CD14-positive monocyte (primary cell): ENCODE results near the gene PRRC2C. TPM values are rescaled to one million over a fixed set of nuclear protein-coding genes. Genes with fewer than 3 reads are reported as not detected.

ENCODE experiments used
- DNase-seq, 3 donors: peaks; one replicate each; pipeline ENCODE4 v3.0.0-alpha.2; 2011 to 2022
- H2AFZ ChIP-seq: 2 replicates; pipeline ENCODE4 v1.6.0; 2012; ENCODE audit warnings: mild to moderate bottlenecking, low read depth, low read length, inconsistent platforms; ENCODE audit not compliant: insufficient read depth, poor library complexity, severe bottlenecking
- H3K27ac ChIP-seq, 2 donors: 1 replicate in 1 of 2; 2 replicates in 1 of 2; pipeline ENCODE4 v1.5.1; 2012 to 2013; ENCODE audit warnings: low read length in 2 of 2, control low read depth in 1 of 2, inconsistent platforms in 1 of 2, low read depth in 1 of 2, mild to moderate bottlenecking in 1 of 2
- H3K27me3 ChIP-seq, 2 donors: one replicate each; pipeline versions ENCODE4 v1.6.0 to v1.6.1; 2011 to 2013; ENCODE audit warnings: low read length in 2 of 2; ENCODE audit not compliant: control insufficient read depth in 2 of 2, insufficient read depth in 2 of 2
- H3K36me3 ChIP-seq, 2 donors: replicated peaks in 1 of 2; 1 replicate in 1 of 2; 2 replicates in 1 of 2; pipeline versions ENCODE4 v1.5.1 to v1.6.1; 2012 to 2013; ENCODE audit warnings: low read length in 2 of 2, control low read depth in 1 of 2, inconsistent platforms in 1 of 2, mild to moderate bottlenecking in 1 of 2; ENCODE audit not compliant: insufficient read depth in 2 of 2, control insufficient read depth in 1 of 2
- H3K4me1 ChIP-seq, 2 donors: 1 replicate in 1 of 2; 2 replicates in 1 of 2; pipeline versions ENCODE4 v1.5.1 to v1.6.1; 2012 to 2013; ENCODE audit warnings: low read length in 2 of 2, control low read depth in 1 of 2, inconsistent platforms in 1 of 2, mild to moderate bottlenecking in 1 of 2, moderate library complexity in 1 of 2; ENCODE audit not compliant: insufficient read depth in 2 of 2, control insufficient read depth in 1 of 2
- H3K4me2 ChIP-seq: replicated peaks from 2 replicates; pipeline ENCODE3; 2012; ENCODE audit warnings: low read length, moderate library complexity, mild to moderate bottlenecking; ENCODE audit not compliant: poor library complexity, severe bottlenecking; ENCODE audit errors: extremely low read depth
- H3K4me3 ChIP-seq, 3 experiments: fragments of 200-600 bp in 1 of 3; sonication (generic) in 1 of 3; replicated peaks in 1 of 3; 1 replicate in 2 of 3; 2 replicates in 1 of 3; pipeline ENCODE4 v1.5.1; 2011 to 2013; ENCODE audit warnings: low read length in 3 of 3, mild to moderate bottlenecking in 3 of 3, control low read depth in 2 of 3, low read depth in 2 of 3, inconsistent platforms in 1 of 3, moderate library complexity in 1 of 3
- H3K79me2 ChIP-seq: 2 replicates; pipeline ENCODE4 v1.6.0; 2012; ENCODE audit warnings: mild to moderate bottlenecking, control low read depth, inconsistent platforms, low read length, moderate library complexity; ENCODE audit not compliant: insufficient read depth
- H3K9ac ChIP-seq: 2 replicates; pipeline ENCODE4 v1.6.0; 2017; ENCODE audit warnings: low read length, mild to moderate bottlenecking; ENCODE audit not compliant: insufficient read depth, poor library complexity, severe bottlenecking
- H3K9me3 ChIP-seq, 2 donors: replicated peaks in 1 of 2; 1 replicate in 1 of 2; 2 replicates in 1 of 2; pipeline versions ENCODE4 v1.5.1 to v1.6.1; 2012 to 2013; ENCODE audit warnings: low read length in 2 of 2, control low read depth in 1 of 2; ENCODE audit not compliant: control insufficient read depth in 1 of 2, insufficient read depth in 1 of 2
- H4K20me1 ChIP-seq: 2 replicates; pipeline ENCODE4 v1.6.0; 2012; ENCODE audit warnings: mild to moderate bottlenecking, low read length, control low read depth, moderate library complexity; ENCODE audit not compliant: insufficient read depth
- H3K27ac Mint-ChIP-seq, 7 donors: one replicate each; pipeline ENCODE4 v1.8.0; 2020; ENCODE audit warnings: mild to moderate bottlenecking in 7 of 7, mixed read lengths in 7 of 7, moderate library complexity in 6 of 7, inconsistent platforms in 2 of 7
- H3K27me3 Mint-ChIP-seq, 3 donors: one replicate each; pipeline ENCODE4 v1.8.0; 2021 to 2022; ENCODE audit warnings: low read depth in 3 of 3, mild to moderate bottlenecking in 3 of 3, mixed read lengths in 3 of 3, moderate library complexity in 3 of 3, inconsistent platforms in 1 of 3
- H3K36me3 Mint-ChIP-seq, 2 donors: one replicate each; pipeline ENCODE4 v1.8.0; 2020; ENCODE audit warnings: mixed read lengths in 2 of 2, inconsistent platforms in 1 of 2, mild to moderate bottlenecking in 1 of 2
- H3K4me1 Mint-ChIP-seq: one replicate; pipeline ENCODE4 v1.8.0; 2020; ENCODE audit warnings: mild to moderate bottlenecking, mixed read lengths
- H3K4me3 Mint-ChIP-seq, 2 donors: one replicate each; pipeline ENCODE4 v1.8.0; 2020; ENCODE audit warnings: mild to moderate bottlenecking in 2 of 2, mixed read lengths in 2 of 2, moderate library complexity in 1 of 2
- H3K9me3 Mint-ChIP-seq, 7 donors: one replicate each; pipeline ENCODE4 v1.8.0; 2020 to 2022; ENCODE audit warnings: mixed read lengths in 7 of 7, mild to moderate bottlenecking in 6 of 7, moderate library complexity in 6 of 7, inconsistent platforms in 2 of 7
- WGBS: methylation state at CpG from one replicate; pipeline ENCODE4 v1.1.5; 2013; ENCODE audit warnings: missing lambda C conversion rate; ENCODE audit not compliant: insufficient coverage; 5-methylcytosine and 5-hydroxymethylcytosine counted together
- intact Hi-C, 2 donors: fragments of 100-400 bp; cut with micrococcal nuclease; formaldehyde crosslinking; loops; one replicate each; pipeline versions ENCODE4 v1.15.0 to v1.15.1; 2023
- polyA plus RNA-seq, 3 donors: library from polyadenylated mRNA; depleted of rRNA in 1 of 3; unstranded in 2 of 3; stranded (reverse) in 1 of 3; fragments of 300-500 nt in 2 of 3; fragments of >200 nt in 1 of 3; fragmentation: Illumina TruSeq in 2 of 3; gene quantifications; 1 replicate in 2 of 3; 2 replicates in 1 of 3; pipeline ENCODE4 v1.2.3, GENCODE V29; 2012 to 2021
- small RNA-seq: library from RNA; depleted of rRNA; stranded (forward); fragments of <200 nt; gene quantifications from one replicate; pipeline ENCODE3, GENCODE V24; 2012; ENCODE audit warnings: low read depth; ENCODE audit not compliant: insufficient read length
- TF ChIP-seq, protein P1 (sequence below): fragments of 200-600 bp; IDR thresholded peaks from one replicate; pipeline ENCODE4 v1.8.0; 2022; ENCODE audit warnings: antibody characterized with exemption, mild to moderate bottlenecking

PRRC2C gene
- polyA plus RNA-seq, 3 donors = 13.8 to 69.1 (median 15.6) TPM

DNA sequence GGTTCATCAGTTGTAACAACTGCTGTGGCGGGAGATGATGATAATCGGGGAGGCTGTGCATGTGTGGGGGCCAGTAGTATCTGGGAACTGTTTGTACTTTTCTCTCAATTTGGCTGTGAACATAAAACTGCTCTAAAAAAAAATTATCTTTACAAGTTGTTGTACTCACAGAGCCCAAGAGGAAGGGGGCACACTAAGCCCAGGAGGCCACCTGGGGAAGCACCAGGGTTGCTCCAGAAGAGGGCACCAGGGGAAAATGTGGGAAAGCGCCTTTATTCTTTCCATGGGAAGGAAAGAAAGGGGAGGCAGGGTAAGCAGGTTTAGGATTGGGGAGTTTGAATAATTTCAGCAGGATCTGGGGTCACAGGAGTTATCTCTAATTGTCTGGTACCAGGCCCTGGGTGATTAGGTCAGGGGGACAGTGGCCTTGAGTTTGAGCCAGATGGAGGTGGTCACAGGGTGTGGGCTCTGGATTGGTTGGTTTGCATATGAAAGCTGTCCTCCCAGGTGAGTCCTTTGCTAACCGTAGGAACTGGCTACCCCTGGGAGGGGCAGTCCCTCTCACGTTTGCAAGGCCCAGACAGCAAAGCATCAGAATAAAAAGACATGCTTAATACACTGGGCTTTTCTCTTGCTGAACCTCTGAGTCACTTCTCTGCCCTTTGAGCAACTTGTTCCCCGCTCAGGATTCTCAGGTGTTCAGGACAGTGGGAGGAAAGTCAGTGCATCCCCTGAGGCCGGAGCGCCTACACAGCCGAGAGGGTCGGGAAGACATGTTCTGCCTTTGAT, 155.9 kb downstream of the PRRC2C start:
- Histone ChIP-seq H3K4me1 (peaks cover 0 to 3% of the 10 kb centered on the region in 2 donors), H3K36me3 (no peaks in the 10 kb centered on the region), H3K4me2 (no peak overlapping the region), H3K9me3 (no peaks in the 10 kb centered on the region), H2AFZ (no peak overlapping the region), H3K9ac (no peak overlapping the region), H3K4me3 (no peak overlapping the region), H4K20me1 (no peaks in the 10 kb centered on the region), H3K27ac (no peak overlapping the region), H3K79me2 (no peaks in the 10 kb centered on the region), H3K27me3 (no peaks in the 10 kb centered on the region)
- Mint-ChIP-seq H3K27me3 (peaks cover 0 to 6% (median 0%) of the 10 kb centered on the region in 3 donors), H3K36me3 (no peaks in the 10 kb centered on the region), H3K4me1 (peaks cover 8% of the 10 kb centered on the region), H3K27ac (no peak overlapping the region), H3K9me3 (no peaks in the 10 kb centered on the region), H3K4me3 (no peak overlapping the region)
- WGBS = 71% methylated on average over 5 of the region's 10 CpGs
- TF ChIP-seq, protein P1, sequence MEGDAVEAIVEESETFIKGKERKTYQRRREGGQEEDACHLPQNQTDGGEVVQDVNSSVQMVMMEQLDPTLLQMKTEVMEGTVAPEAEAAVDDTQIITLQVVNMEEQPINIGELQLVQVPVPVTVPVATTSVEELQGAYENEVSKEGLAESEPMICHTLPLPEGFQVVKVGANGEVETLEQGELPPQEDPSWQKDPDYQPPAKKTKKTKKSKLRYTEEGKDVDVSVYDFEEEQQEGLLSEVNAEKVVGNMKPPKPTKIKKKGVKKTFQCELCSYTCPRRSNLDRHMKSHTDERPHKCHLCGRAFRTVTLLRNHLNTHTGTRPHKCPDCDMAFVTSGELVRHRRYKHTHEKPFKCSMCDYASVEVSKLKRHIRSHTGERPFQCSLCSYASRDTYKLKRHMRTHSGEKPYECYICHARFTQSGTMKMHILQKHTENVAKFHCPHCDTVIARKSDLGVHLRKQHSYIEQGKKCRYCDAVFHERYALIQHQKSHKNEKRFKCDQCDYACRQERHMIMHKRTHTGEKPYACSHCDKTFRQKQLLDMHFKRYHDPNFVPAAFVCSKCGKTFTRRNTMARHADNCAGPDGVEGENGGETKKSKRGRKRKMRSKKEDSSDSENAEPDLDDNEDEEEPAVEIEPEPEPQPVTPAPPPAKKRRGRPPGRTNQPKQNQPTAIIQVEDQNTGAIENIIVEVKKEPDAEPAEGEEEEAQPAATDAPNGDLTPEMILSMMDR = no peak
- no peak for DNase-seq
- intact Hi-C loops = no loop called here

DNA sequence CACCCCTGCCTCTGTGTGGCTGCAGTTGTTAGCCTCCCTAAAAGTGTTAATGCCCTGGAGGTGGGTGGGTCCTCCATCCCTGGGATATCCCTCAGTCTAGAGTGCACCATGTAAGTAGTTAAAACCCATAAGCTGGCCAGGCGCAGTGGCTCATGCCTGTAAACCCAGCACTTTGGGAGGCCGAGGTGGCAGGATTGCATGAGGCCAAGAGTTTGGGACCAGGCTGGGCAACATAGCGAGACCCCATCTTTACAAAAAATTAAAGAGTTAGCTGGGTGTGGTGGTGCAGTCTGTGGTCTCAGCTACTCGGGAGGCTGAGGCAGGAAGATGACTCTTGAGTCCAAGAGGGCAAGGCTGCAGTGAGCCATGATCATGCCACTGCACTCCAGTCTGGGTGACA, 156.9 kb downstream of the PRRC2C start:
- no peak overlapping the region for H3K9ac ChIP-seq
- H3K4me3 Mint-ChIP-seq = no peak overlapping the region
- H3K4me1 Mint-ChIP-seq = peaks cover 8% of the 10 kb centered on the region
- H3K4me1 ChIP-seq = peaks cover 0 to 3% of the 10 kb centered on the region in 2 donors
- intact Hi-C loops = no loop called here
- H3K4me3 ChIP-seq = no peak overlapping the region
- WGBS = no CpG with 5 or more reads among the region's 4 CpGs
- no peaks in the 10 kb centered on the region for H3K36me3 Mint-ChIP-seq
- H3K27me3 ChIP-seq = no peaks in the 10 kb centered on the region
- no peak for DNase-seq
- H3K79me2 ChIP-seq = no peaks in the 10 kb centered on the region
- TF ChIP-seq, protein P1 = no peak
- H3K9me3 ChIP-seq = no peaks in the 10 kb centered on the region
- no peaks in the 10 kb centered on the region for H3K36me3 ChIP-seq
- no peaks in the 10 kb centered on the region for H4K20me1 ChIP-seq
- no peak overlapping the region for H2AFZ ChIP-seq
- H3K9me3 Mint-ChIP-seq = no peaks in the 10 kb centered on the region
- H3K27ac Mint-ChIP-seq = no peak overlapping the region
- no peak overlapping the region for H3K27ac ChIP-seq
- no peak overlapping the region for H3K4me2 ChIP-seq
- peaks cover 0 to 7% (median 2%) of the 10 kb centered on the region in 3 donors for H3K27me3 Mint-ChIP-seq

Small RNA genes lying within 50 kb of the gene (small RNA-seq; reads per million reads assigned to genes)
- gene CYCSP53 = not detected

Other genes with a start within 250 kb of the PRRC2C start
- not detected for gene FMO1, start 237.0 kb upstream of the PRRC2C start, polyA plus RNA-seq
- gene FMO4, start 171.3 kb upstream of the PRRC2C start, polyA plus RNA-seq = 1 to 10 TPM; 1.3 to 1.9 (median 1.6) TPM
- not detected for gene MYOCOS, start 136.7 kb downstream of the PRRC2C start, polyA plus RNA-seq
- not detected for gene MYOC, start 167.2 kb downstream of the PRRC2C start, polyA plus RNA-seq